Coronary artery (tissue), 2 donors: Measurements from ENCODE around the gene C1QTNF2.

ENCODE experiments used
- DNase-seq: peaks from one replicate; pipeline ENCODE4 v3.0.0-alpha.2; 2017; ENCODE audit warnings: low spot score
- H3K27ac ChIP-seq, 2 donors: fragments of 200-600 bp; sonication (generic); one replicate each; pipeline ENCODE4 v1.5.1; 2016 to 2019
- H3K4me3 ChIP-seq: fragments of 200-600 bp; sonication (generic); 2 replicates; pipeline ENCODE4 v1.5.1; 2016; ENCODE audit warnings: mild to moderate bottlenecking, moderate library complexity
- TF ChIP-seq, protein P1 (sequence below): fragments of 200-600 bp; sonication (generic); IDR thresholded peaks from one replicate; pipeline ENCODE4 v1.5.1; 2019; ENCODE audit warnings: antibody characterized with exemption

Gene C1QTNF2

DNA sequence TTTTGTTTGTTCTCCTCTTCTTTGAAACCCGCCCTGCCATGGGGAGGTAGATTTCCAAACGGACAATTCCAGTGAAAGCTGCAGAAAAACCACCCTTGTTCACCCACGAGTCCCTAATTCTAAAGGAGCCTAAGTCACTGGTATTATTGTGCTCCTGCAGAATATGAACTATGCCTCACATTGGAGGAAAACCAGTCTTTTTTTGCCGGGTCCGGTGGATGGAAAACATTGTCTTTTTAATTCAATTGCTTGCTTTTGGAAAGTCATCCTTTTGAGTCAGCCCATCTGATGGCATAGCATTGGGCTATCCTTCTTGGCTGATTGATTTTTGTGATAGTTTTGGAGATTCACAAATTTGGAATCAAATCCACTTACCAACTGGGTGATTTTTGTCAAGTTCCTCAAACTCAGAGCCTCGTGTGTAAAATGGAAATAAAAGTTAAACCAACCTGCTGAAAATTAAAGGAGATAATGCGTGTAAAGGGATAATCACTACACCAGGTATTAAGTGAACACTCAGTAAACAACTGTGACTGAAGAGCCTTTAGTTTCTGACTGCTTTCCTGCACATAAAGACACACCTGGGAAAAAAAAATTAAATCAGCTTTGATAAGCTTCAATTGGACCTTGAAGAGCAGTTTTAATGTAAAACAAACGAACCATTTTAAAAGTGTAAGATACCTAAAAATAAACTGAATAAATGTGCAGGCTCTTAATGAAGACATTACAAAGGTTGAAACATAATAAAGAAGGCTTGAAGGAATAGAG lies 57.3 kb downstream of the C1QTNF2 start:
- TF ChIP-seq, protein P1, sequence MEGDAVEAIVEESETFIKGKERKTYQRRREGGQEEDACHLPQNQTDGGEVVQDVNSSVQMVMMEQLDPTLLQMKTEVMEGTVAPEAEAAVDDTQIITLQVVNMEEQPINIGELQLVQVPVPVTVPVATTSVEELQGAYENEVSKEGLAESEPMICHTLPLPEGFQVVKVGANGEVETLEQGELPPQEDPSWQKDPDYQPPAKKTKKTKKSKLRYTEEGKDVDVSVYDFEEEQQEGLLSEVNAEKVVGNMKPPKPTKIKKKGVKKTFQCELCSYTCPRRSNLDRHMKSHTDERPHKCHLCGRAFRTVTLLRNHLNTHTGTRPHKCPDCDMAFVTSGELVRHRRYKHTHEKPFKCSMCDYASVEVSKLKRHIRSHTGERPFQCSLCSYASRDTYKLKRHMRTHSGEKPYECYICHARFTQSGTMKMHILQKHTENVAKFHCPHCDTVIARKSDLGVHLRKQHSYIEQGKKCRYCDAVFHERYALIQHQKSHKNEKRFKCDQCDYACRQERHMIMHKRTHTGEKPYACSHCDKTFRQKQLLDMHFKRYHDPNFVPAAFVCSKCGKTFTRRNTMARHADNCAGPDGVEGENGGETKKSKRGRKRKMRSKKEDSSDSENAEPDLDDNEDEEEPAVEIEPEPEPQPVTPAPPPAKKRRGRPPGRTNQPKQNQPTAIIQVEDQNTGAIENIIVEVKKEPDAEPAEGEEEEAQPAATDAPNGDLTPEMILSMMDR = no peak
- no peak for DNase-seq
- H3K27ac ChIP-seq = no peak overlapping the region
- H3K4me3 ChIP-seq = peak overlapping the region; percentile 90

DNA sequence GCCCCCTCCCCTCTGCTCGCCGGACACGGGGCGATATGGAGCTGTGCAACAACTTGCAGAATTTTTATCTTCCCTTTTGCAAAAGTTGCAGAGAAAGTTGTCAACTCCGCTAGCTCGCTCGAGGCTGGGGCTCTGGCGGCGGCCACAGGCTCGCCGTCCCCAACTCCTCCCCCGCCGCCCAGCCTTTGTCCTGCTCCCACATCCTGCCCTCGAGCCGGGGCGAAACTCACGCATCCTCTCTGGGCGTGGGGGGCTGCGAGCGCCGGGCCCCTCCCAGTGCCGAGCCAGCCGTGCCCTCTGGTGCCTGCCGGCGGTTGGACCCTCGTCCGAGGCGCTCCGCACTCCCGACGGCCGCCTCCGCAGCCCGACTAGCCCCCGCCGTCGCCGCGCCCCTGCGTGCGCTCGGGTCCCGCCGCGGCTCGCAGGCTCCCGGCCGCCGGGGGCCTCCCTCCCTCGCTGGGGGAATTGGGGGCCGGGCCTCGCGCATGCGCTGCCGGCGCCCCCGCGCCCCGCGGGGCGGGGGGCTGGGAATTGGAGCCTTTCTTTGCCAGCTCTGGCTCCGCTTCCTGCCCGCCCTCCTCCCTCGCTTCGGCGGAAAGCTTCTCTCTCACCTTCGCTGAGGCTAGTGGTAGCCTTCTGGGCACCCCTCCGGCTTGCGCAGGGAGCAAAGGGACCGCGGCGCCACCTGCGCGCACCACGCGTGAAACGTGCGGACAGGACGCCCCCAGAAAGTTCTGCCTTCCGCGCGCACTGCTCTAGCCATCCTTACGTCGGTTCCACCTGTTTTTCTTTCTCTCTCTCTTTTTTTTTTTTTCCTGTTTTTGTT lies 58.1 kb downstream of the C1QTNF2 start, which contains the start of gene CCNJL:
TSS of gene CCNJL (minus strand) at position 431 of the 826 bp plus-strand sequence. CDS start 641 bp downstream, outside the sequence.
- TF ChIP-seq, protein P1 = no peak
- H3K27ac ChIP-seq = no peak within 1 kb of the TSS
- DNase-seq = no peak
- peak within 1 kb of the TSS; percentile 90 for H3K4me3 ChIP-seq

DNA sequence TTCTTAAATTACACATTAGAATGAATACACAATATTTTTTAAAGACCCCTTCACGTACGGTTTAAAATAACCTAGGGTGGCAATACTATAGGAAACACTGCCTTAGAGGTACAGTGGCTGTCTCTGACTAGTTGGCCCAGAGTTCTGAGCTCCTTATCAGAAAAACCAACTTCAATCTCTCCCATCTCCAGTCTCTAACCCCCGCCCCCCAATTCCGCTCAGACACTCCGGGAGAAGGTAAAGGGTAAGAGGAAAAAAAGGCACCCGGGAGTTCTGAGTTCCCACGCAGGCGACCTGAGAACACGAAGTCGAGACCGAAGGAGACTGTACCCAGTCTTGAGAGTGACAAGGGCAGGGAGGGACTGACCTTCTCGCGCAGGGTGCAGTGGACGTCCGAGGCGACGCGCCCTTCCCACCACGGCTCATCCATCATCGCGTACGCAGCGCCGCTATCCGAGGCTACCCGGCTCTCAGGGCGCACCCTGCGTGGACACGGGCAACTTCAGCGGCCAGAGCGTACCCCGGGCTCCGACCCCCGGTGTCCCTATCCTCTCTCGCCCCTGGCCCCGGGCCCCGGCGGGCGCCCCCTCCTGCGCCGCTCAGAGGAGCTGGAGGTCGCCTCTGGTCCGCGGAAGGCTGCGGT lies 58.8 kb downstream of the C1QTNF2 start:
- TF ChIP-seq, protein P1 = no peak
- DNase-seq = no peak
- Histone ChIP-seq H3K27ac (no peak overlapping the region), H3K4me3 (peak overlapping the region; percentile 90)

GRCh38 chr5:160310552-160311295 lies 59.7 kb downstream of the C1QTNF2 start:
- Histone ChIP-seq H3K27ac (no peak overlapping the region), H3K4me3 (no peak overlapping the region)
- no peak for DNase-seq
- TF ChIP-seq, protein P1 = no peak

GRCh38 chr5:160310140-160310539 lies 60.3 kb downstream of the C1QTNF2 start:
- H3K4me3 ChIP-seq = no peak overlapping the region
- no peak for DNase-seq
- TF ChIP-seq, protein P1 = no peak
- no peak overlapping the region for H3K27ac ChIP-seq

- Histone ChIP-seq H3K4me3 (no peak overlapping the region), H3K27ac (no peak overlapping the region)
- TF ChIP-seq, protein P1 = no peak
- DNase-seq = no peak
These were observed 63.7 kb downstream of the C1QTNF2 start for GRCh38 chr5:160306696-160307095.
